NCI-H524 treated with DMSO at 0.1 percent for 48 hours (cell line): Measurements from ENCODE around the gene HVCN1.
"Not testable (repeated sequence)": the region's sequence is repeated elsewhere in the genome, so short reads cannot be mapped to it uniquely, and the experiment has no call there.

ENCODE experiments used
- DNase-seq: peaks from one replicate; lab custom pipeline; 2025; lab: John Stamatoyannopoulos, UW

The HVCN1 gene, protein sequence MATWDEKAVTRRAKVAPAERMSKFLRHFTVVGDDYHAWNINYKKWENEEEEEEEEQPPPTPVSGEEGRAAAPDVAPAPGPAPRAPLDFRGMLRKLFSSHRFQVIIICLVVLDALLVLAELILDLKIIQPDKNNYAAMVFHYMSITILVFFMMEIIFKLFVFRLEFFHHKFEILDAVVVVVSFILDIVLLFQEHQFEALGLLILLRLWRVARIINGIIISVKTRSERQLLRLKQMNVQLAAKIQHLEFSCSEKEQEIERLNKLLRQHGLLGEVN

DNA sequence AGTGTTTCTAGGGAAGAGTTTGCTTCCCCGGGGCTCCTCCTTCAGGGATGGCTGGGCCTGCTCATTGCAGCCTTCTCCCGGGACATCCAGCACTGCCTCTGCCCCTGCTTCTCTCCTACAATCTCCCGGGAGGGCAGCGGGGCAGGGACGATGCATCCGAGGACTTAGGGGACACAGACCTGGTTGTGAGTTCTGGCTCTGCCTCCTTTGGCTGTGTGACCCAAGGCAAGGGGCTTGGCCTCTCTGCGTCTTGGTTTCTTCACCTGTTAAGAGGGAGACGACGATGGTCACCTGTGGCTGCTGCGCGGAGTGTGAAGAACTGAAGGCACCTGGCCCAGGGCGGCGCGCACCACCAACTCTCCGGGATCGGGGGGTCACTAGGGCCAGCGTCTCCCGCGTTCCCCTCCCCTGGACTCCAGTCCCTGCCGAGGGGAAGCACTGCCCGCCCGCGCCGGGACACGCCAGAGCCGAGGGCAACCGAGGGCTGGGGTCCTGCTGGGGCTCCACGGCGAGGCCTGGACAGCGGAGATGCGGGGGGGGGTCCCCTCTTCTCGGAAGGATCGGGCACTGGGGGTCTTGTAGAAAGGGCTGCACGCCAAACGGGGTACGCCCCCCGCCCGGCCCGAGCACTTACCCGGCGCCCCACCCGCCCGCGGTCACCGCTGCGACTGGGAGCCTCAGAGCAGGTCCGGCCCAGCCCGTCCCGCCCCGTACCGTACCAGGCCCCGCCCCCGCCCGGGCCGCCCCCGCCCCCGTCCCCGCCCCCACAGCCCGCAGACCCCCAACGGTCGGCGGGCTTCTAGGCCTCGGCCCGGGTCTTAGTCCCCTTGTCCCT, at the start of gene HVCN1:
TSS of gene HVCN1 (minus strand) at position 670 of the 835 bp plus-strand sequence. CDS start 5,870 bp downstream, outside the sequence.
- DNase-seq, result no peak

DNA sequence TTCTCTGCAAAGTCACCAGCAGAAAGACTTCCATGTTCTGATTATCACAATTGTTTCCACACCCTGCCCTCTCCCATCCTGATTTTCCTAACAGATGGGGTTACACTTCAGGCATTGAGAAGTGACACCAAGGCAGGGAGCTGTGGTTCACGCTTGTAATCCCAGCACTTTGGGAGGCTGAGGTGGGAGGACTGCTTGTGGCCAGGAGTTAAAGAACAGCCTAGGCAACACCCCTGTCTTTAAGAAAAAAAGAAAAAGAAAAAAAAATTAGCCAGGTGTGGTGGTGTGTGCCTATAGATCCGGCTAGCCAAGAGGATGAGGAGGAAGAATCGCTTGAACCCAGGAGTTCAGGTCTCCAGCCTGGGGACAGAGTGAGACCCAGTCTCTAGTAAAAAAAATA, 48.6 kb upstream of the HVCN1 start:
- no peak for DNase-seq

DNA sequence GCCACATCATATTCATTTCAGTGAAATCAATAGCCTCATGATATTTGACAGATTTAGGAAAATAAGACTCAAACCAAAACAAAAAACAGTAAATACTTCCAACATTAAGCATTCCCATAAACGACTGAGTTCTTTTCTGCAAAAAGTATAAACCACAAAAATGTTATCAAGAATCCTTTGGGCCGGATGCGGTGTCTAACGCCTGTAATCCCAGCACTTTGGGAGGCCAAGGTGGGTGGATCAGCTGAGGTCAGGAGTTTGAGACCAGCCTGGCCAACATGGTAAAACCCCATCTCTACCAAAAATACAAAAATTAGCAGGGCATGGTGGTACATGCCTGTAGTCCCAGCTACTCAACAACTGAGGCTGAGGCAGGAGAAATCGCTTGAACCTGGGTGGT, 48.1 kb upstream of the HVCN1 start:
- DNase-seq, result not testable (repeated sequence)

DNA sequence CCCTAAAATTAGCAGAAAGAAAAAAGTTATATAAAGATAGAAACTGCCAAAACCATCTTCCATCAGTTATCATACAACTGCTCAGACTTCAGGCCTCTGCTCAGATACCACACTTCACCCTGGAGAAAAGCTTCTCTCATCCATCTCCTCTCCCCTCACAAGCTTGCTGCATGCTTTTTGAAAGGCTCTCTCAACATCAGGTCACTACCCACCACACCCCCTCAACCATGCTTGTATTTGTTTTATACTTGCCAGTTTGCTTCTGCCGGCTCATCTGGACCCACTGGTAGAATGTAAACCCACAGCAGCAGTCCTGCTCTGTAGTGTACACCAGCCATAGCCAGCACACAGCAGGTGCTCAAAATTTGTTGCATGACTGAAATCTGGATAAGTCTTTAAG, 45.0 kb upstream of the HVCN1 start:
- DNase-seq, result no peak

DNA sequence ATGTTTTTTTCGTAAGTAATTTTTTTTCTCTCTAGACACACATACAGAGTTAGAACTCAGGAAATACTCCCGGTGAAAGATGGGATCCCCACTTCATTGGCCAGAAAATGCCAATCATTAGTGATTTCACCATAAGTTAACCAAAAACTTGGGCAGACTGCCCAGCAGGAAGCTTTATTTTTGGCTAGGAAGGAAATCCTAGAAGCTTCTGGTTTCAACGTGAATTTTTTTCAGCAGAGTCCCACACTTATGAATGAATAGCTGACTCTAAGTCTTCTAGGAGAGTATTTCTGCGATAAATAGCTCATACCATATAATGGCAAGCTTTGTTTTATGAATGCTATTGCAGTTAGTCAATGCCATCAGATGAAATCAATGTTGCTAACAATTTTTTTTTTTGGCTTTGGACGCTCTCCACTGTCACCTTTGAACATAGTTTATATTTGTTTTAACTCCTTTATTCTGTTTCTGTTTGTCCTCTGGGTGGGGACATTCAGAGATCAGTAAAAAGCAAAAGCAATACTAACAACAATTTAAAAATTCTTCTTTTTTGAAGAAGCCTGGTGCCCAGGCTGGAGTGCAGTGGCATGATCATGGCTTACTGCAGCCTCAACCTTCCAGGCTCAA, 44.3 kb upstream of the HVCN1 start:
- no peak for DNase-seq

DNA sequence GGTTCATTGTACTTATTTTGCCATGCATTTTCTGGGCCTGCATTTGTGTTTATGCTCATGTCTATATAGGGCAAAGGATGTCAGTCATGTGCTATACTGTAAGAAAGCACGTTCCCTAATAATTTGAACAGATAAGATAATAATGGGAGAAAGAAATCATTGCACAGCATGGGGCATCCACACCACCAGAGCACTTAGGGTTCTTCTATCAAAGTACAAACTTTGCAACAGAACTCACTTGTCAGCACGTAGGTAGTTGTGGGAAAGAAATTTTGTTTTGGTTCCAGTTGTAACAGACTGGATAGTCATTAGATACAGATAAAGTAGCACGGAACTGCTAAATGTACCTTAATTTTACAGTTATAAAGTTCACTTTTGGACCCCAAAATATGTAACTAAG, 43.7 kb upstream of the HVCN1 start:
- no peak for DNase-seq

DNA sequence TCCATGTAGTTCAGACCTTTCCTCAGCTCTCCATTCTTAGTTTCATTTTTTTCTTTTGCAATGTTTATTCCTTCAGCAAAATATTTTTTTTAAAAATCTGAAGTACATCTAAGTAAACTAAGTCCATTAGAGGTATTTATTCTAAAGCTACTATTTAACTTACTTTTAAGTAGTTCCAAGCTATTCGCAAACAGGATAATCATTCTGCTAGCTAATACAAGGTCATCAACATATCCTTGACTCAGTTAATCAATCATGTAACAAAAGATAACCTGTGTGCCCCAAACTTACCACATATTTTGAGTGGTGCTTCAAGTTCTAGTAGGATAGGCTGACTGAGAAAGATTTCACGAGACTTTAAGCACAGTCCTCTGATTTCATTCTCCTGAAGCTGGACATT, 42.6 kb upstream of the HVCN1 start:
- DNase-seq, result no peak

DNA sequence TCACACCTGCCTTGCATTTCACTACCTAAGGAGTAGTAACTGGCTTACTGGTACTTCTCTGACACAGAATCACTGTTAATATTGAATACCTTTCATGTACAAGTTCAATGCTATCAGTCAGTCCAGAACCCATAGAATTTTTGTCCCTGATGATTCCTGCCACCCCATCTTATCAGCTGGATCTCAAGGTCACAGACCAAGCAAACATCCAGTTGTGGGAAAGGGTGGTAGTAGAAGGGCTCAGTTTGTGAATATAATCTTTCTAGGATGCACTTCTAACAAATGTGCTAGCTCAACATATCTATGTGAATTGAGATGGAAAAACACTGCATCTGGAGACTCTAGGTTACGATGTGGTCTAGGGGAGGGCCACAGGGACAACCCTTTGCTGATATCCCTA, 39.7 kb upstream of the HVCN1 start:
- no peak for DNase-seq

DNA sequence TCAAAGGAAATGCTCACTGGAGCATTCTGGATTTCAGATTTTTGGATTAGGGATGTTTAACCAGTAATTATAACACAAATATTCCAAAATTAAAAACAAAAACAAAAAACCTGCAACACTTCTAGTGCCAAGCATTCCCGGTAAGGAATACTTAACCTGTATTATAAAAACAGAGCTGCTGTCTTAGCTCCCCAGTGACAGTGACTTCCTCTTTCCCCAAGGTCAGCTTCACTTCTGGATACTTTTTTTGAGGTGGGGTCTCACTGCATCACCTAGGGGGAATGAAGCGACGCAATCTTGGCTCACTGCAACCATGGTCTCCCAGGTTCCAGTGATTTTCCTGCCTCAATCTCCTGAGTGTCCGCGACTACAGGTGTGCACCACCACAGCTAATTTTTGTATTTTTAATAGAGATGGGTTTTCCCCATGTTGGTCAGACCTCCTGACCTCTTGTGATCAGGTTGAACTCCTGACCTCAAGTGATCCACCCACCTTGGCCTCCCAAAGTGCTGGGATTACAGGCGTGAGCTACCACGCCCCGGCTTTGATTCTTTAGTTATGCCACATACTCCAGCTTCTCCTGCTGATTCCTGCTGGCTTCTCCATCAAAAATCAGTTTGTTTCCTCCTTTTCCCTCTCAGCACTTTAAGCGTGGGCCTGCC, 37.9 kb upstream of the HVCN1 start:
- no peak for DNase-seq

DNA sequence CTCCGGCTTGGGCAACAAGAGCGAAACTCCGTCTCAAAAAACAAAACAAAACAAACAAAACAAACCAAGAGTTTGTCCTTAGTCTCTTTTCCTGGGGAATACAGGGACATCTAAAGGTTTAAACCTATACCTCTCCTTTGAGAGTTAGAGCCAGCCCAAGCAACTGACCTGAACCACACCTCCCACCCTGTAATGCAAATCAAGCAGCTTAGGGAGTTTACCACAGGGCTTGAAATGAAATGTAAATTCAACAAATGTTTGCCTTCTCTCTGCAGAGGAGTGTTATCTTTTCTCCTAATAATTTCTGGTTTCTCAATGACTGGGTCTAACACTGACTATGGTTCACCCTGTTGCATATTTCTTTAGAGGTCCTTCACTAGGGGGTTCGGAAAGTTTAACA, 37.1 kb upstream of the HVCN1 start:
- no peak for DNase-seq

DNA sequence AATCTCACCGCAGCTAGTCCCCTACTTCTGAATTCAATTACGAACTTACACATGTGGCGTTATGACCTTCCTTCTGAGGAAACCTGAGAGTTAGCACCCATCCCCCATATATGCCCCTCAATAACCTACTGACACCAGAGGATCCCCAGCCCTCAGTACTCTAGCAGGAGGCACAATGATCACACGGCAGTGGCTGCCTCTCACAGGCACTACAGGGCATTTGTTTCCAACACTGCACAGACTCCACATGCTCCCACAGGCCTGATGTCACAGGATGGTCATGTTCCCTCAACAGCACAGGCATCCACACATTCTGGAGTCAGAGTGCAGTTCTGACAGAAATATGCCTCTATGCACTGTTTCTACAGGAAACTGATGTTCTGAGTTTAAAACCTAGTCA, 36.4 kb upstream of the HVCN1 start:
- DNase-seq, result no peak

DNA sequence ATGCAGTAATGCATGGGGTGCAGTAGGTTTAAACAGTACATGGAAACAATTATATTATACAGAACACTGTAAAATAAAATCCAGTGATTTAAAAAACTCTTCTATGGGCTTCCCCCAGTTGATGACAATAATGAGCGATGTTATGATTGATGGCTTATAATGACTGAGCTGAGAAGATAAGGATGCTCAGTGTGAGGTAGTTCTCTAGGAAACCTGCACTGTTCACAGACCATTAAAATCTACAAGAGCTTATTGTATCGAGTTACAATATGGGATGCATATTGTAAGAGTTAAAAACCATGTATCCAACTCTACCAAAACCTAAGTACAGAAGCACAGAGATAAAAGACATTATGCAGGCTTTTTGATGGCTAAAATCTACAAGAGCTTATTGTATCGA, 34.0 kb upstream of the HVCN1 start:
- not testable (repeated sequence) for DNase-seq

DNA sequence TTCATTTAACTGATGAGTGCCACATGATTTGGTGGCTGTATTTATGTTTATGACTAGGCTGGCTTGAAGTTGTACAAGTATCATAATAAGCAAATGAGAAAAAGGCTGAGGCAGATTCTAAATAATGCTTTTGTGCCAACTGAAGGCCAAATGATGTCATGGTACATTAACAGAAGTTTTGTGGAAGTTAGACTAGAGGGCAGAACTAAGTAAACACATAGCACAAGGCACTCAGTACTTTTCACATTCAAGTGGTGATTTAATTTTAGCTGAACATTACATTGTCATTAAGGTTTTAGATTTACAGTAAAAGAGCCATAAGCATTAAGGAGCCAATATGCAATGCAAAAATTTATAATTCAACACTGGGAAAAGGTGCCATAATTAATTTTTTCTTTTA, 32.7 kb upstream of the HVCN1 start:
- DNase-seq, result no peak

DNA sequence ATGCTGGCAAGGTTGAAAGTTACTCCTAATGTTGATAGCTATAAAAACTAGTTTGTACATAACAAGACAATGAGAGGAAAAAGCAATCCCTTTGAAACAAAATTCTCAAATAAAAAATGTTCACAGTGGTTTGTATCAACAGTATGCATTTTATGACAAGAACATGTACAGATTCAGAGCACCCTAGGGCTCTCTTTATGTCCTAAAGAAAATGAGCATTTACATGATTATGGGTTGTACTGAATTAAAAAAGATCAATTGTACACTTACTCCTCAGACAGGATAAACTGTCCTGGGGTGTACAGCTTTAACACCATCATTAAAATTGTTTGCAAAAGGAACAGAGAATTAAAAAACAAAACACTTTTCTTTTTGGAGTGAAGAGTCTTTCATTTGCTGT, 31.6 kb upstream of the HVCN1 start:
- DNase-seq, result no peak

DNA sequence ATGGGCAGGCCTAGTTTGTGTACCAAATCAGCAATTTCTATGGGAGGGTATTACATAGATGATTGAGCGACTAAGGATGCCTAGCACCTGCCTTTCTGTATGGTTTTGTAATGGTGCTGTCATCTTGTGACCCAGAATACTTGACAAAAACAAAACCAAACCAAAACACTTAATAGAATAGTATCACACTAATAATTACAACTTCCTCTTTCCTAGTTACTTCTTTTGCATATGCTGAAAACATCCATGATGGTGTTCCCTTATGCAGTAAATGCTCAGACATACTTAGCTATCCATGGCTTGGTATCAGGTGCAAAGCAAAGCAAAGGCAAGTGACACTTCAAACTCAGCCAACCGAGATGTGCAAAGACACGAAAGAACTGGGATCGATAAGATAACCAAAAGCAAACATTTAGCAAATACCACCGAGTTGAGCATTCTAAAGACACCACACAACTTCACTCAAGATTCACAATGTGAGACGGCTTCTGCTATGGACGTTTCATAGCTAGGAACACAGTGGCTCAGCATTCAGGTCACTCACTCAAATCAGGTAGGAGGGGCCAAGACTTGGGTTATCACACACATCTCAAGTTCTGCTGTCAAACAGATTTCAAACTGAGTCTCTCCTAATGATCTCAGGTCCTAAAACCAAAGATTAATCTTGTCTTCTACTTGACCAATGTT, 29.4 kb upstream of the HVCN1 start:
- DNase-seq, result no peak

DNA sequence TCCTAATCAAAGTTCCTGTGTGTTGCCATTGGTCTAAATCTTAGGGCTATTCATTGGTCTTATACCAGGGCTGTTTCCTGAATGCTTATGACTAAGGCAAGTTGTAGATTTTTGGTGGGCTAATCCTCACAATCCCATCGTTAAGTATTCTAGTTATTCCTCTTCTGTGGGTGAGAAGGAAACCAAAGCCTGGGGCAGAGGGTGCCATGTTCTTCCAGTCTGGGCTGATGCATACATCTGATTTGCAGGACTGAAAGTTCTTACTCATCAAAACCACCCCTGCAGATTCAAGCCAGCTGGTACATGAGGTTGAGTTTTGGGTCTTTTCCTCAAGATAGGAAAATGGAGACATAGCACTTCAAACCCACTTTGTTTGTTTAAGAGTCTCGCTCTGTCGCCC, 28.1 kb upstream of the HVCN1 start:
- no peak for DNase-seq

DNA sequence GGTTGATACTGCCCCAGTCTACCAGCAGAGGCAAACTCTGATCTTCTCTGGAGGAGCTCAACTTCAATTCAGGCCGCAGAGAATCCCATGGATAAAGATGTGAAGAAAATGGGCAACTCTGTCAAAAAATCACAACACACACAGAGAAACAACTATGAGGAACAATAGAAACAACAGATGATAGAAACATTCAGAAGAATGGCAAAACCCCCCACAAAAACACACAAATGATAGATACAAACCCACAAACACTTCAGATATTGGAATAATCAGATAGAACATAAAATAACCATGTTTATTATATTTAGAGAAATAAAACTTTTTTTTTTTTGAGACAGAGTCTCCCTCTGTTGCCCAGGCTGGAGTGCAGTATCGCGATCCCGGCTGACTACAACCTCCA, 20.0 kb upstream of the HVCN1 start:
- DNase-seq, result no peak

DNA sequence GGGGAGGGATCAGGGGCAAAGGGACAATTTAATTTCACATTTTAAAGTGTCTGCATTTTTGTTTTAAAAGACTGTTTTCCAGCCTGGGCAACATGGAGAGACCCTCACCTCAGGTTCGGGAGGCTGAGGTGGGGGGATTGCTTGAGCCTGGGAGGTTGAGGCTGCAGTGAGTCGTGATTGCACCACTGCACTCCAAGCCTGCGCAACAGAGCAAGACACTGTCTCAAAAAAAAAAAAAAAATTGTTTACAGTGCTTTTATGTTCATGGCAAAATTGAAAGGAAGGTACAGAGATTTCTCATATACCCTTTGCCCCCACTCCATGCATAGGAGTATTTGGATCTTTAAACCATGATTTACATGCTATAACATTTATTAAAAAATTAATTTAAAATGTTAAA, 16.4 kb upstream of the HVCN1 start:
- DNase-seq, result no peak

DNA sequence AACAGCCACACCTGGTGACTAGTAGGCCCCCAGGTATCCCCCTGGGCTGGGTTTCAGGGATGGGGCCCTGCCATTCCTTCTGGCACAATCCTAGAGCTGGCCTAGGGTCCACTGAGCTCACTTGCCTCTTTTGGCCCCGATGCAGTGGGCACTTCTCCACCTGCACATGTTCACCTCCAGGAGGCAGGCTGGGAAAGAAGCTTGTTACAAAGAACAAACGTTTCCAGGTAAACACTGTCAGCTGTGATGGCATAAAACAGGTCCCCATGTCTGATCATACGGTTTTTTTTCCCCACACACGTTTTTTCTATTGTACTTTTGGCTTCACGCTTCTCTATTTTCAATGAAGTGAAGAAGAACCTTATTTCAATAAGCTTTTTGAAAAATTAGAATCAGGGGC, 15.8 kb upstream of the HVCN1 start:
- DNase-seq, result no peak

DNA sequence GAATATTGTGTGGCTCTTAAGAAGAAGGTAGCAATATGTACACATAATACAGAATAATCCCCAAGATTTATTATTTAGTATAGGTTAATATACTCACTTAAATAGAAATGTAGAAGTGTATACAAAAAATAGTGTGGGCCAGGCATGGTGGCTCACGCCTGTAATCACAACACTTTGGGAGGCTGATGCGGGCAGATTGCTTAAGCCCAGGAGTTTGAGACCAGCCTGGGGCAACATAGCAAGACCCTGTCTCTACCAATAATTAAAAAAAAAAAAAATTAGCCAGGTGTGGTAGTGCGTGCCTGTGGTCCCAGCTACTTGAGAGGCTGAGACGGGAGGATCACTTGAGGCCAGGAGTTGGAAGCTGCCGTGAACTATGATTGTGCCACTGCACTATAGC, 15.3 kb upstream of the HVCN1 start:
- DNase-seq, result no peak

DNA sequence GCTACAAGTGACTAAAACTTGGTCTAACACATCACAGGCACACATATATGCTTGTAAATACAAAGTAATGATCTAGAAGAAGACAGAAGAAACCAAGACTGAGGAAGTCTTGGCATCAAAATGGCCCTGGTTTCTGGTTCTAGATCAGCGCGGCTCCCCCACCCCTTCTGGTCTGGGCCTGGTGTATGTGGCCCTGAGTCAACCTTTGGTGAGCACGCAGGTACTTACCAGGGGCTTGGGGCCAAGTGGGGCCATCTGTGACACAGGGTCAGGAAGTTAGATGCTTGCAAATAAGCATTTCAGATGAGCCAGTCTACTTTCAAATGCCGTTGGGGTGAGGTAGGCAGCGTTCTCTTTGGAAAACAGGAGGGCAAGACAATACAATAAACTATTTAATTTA, 13.2 kb upstream of the HVCN1 start:
- DNase-seq, result no peak
